HG03565 (cell line): ENCODE measurements around the gene PF4V1.

ENCODE experiments used
- ATAC-seq: cut with Tn5 transposase; IDR thresholded peaks from one replicate; pipeline ENCODE4 v1.9.1; 2021; ENCODE audit warnings: mild to moderate bottlenecking, moderate library complexity; ENCODE audit not compliant: unreplicated experiment

Gene PF4V1

DNA sequence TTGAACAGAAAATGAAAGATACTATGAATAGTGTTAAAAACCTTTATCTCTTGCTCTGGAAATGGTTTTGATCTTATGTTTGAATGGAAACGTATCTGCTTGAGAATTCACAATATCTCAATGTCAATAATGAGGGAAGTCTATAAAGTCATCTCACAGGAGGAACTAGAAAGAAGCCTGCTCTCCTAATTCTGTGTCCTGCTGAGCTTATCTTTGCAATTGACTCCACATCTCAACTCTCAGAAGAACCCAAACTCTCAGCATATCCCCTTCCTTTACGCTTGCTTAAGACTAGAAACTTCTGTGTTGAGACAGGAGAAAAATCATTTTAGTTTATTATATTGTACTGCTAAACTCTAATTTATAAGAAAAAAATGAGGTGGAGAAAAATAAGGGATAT is 8.3 kb upstream of the PF4V1 start:
- ATAC-seq, result no peak

DNA sequence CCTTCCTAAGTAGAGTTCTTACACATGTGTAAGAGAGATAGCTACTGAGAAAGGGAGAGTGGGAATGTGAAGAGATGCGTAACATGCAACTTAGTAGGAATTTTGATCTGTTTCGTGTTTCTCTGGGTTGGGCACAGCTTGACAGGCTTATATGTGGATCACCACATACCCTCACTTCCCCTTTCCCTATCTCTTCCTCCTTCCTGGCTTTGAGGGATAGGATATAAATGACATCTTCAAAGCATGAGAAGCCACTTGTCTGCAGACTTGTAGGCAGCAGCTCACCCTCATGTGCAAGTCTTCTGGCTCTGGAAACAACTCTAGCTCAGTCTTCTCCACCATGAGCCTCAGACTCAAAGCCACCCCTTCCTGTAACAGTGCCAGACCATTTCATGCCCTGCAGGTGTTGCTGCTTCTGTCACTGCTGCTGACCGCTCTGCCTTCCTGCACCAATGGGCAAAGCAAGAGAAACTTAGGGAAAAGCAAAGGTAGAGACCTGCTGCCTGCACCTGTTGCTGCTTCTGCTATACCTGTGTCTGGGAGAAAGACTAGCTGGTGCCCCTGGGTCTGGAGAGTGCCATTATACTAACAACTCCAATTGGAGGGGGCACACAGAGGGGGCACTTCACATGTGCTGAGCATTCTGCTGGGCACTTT is 5.4 kb upstream of the PF4V1 start:
- no peak for ATAC-seq

DNA sequence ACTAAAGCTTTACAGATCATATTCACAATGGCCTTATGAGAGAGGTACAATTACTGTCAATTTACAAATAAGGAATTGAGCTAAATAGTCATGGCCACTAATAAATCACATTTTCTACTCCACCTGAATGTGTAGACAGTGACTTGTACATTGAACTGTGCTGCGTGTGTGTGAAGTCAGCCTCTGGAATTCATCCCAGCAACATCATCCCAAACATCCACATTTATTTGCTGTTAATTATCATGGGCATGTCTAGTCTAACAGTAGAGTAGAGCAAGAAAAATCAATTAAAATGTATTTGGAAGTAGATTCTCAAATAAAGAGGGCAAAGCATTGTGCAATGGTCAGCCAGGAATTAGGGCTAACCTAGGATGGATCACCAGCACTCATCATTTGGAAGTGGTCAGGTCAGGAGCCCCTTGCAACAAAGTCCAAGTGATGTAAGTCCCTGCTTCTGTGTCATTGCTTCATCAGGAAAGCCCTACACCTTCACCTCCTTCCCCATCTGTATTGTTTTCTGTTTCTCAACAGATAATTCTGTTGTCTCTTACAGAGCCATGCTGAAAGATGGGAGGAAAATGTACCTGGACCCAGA is 4.8 kb upstream of the PF4V1 start:
- ATAC-seq, result no peak

DNA sequence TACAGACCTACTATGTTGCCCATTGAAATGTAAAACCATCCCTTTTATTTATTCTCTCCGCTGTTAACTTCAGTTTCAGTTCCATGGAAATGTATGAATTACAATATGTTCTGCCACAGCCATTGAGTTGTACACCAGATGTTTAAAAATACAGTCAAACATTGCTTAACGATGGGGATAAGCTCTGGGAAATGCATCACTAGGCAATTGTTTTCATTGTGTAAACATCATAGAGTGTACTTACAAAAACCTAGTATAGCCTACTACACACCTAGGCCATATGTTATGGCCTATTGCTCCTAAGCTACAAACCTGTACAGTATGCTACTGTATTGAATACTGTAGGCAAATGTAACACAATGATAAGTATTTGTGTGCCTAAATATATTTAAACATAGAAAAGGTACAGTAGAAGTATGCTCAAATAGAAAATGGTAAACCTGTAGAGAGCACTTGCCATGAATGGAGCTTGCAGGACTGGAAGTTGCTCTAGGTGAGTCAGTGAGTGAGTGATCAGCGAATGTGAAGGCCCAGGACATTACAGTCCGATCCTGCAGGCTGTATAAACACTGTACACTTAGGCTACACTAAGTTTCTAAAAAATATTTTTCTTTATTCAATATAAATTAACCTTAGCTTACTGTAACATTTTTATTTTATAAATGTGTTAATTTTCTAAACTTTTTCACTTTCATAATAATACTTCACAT is 2.7 kb upstream of the PF4V1 start:
- ATAC-seq, result no peak

GRCh38 chr4:73851293-73851692 is 1.8 kb upstream of the PF4V1 start:
- no peak for ATAC-seq

- no peak for ATAC-seq
Measured at GRCh38 chr4:73852771-73853170, 325 bp upstream of the PF4V1 start.

DNA sequence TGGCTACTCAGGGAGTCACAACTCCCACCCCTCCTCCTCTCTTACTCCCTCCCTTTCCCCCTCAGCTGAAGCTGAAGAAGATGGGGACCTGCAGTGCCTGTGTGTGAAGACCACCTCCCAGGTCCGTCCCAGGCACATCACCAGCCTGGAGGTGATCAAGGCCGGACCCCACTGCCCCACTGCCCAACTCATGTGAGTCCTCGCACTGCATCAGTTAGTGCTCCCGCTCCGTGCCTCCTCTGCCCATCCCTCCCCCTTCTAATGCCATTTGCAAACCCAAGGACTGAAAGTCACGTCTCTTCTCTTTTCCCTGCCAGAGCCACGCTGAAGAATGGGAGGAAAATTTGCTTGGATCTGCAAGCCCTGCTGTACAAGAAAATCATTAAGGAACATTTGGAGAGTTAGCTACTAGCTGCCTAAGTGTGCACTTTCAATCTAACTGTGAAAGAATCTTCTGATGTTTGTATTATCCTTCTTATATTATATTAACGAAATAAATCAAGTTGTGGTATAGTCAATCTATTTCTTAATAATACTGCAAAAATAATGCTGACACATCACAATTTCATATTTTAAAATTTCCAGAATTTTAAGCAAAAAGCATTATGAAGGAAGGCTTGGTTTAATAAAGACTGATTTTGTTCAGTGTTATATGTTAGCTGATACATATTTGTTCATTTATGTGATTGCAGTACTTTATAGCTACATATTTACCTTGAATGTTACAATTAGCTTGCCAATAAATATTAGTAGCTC is 800 bp downstream of the PF4V1 start:
- ATAC-seq, result no peak

GRCh38 chr4:73855406-73855805 is 2.3 kb downstream of the PF4V1 start:
- no peak for ATAC-seq

DNA sequence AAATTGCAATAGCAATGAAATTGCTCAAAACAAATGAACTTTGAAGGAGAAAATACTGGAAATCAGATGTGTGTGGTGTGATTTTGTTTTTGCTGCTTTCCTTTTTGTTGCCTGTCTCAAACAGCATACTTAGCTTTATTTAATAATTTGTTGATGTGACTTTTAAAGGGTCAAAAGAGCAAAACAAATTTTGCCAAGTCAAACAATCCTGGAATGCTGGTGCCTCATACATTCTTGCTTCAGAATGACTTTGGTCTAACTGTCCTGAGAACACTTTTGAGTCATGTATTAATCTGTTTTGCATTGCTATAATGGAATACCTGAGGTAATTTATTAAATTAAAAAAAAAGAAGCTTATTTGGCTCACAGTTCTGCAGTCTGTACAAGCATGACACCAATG is 3.4 kb downstream of the PF4V1 start:
- ATAC-seq, result no peak

GRCh38 chr4:73859614-73860088 is 6.6 kb downstream of the PF4V1 start:
- no peak for ATAC-seq

GRCh38 chr4:73860181-73860580 is 7.1 kb downstream of the PF4V1 start:
- ATAC-seq, result no peak

DNA sequence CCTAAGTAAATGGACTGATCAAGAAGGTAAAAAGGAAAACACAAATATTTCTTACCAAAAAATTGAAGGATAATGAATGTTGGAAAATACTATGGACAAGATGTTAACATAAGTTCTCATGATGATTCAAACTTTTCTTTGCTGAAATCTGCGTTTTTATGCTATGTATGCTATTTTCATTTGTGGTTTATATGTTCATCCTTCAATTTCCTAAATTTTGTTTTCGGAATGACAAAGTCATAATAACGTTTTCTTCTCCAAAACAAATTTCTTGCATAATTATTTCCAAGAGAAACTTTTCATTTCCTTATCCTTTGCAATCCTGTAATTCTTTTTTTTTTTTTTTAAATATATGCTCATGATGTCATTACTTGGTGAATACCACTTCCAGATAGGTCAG is 7.8 kb downstream of the PF4V1 start:
- ATAC-seq, result no peak

DNA sequence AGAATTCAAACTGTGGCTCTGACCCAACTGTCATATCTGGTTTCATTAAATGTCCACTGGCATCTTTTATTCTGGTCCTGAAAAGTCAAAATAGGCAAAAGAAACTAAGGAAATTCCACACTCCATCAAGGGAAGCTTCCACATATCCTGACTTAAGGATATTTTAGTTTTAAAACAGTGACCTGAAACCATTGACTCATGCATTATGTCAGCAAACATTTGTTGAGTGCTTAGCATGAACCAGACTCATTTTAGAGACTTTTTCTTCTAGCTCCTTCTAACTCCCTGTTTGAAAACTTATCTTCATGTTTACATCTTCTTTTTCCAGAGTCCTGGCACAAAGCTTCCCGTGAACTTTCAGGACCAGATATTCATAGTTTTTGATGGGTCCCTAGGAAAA is 9.2 kb downstream of the PF4V1 start:
- ATAC-seq, result no peak

DNA sequence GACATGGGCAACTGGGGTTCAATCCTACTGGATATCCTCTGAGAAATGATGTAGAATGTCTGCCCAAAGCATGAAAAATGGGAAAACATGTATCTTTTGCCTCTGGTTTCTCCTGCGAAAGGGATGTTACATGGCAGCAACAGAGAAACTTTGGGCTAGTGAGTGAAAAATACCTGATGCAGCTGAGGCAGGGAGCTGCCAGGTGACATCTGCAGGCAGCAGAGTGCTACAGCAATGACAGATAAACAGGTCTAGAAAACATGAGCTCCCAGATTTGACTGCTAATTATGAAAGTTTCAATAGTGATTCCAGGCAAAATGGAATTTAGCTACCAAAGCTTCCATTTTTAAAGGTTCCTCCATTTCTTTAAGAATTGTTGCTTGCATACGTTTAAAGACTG is 11.3 kb downstream of the PF4V1 start:
- no peak for ATAC-seq

DNA sequence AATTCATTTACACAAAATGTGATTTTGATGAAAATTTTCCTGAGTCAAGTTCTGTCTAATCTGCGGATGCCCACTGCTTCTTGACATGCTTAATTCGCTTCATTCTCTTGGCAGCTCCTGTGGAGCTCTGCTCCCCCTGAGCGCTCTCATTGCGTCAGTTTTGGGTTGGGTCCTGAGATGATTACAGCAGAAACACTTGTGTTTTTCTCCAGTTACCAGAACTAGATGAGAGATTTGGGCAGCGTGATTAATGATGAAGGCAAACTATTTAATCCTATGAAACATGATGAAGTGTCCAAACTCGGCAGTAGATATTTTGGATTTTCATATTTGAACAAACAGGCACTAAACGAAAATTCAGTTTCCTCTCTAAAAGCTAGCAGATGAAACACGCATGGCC is 11.9 kb downstream of the PF4V1 start:
- no peak for ATAC-seq

- ATAC-seq, result no peak
Measured at GRCh38 chr4:73865431-73866096, 12.5 kb downstream of the PF4V1 start.

DNA sequence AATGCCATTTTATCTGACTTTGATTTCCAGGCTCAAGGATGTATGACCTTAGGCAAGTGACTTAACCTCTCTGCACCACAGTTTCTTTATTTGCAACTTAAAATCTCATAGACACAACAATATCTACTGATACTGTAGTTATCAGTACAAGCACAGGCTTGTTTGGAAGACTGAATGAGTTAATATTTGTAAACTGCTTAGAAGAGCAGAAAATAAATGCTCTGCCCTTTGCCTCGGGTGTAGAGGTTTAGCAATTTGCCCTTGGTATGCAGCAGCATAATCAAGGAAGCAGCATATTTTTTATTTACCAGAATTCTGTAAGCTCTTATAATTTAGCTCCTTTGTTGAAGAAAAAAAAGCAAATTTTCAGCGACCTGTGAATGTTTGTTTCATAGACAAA is 13.2 kb downstream of the PF4V1 start:
- no peak for ATAC-seq

DNA sequence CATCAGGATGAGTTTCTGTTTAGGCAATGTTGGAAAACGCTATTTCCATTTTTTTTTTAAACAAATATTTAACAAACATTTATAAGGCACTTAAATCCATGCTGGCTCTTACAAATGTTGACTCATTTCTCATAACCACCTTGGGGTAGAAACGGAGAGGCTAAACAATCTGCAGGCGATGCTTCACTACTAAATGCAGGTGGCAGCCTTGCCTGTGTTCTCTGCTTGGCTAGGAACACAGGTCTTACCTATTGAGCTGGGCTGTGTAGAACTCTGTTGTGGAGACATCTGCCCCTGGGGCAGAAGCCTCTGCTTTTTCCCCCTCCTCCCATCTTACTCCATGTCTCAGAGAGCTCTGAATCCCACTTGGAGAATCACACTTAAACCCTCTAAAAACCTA is 14.7 kb downstream of the PF4V1 start:
- ATAC-seq, result no peak

DNA sequence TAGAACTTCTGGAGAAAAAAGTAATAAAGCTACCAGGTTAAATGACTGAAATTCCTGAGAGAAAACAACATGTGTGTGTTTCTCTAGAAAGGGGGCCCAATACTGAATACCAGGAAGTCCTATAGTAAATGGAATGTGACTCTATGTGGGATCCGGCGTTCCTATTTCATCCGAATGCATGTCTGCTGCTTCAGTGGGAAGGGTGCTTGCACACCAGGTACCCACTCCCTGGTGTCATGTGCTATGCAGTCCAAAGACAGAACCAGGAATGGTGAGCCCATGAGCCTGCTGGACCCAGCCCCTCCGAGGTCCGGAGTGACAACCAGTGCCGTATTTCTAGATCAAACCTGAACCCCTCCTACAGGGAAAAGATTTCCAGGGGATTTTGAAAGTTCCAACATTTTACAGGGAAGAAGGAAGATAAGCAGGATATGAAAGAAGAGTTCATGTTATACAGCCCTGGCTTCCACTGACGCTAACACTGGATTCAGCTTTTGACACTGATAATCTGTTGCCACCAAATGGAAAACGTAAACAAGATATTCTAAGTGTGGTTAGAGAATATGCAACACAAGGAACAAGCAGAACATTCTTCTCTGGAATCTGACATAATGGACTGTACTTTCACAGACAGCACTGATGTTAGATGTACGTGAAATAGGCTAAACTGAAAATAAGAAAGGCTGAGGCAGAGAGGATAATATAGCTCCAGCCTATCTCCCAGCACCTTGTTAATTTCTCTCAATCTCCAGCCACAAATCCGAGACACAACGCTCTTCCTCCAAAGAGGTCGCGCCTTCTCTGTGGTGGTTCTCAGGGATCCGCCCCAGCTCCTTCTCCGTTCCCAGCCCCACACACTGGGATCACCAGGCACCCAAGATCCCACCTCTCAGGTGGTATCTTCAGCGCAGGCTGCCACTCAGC is 15.4 kb downstream of the PF4V1 start:
- no peak for ATAC-seq
